Germinal center (tissue), 1 donor: ENCODE results near the gene ZBTB20.

Experiments used
- DNase-seq: peaks from one replicate; pipeline ENCODE4 v3.0.0; 2012; ENCODE audit warnings: mixed read lengths, low spot score

The ZBTB20 gene

DNA sequence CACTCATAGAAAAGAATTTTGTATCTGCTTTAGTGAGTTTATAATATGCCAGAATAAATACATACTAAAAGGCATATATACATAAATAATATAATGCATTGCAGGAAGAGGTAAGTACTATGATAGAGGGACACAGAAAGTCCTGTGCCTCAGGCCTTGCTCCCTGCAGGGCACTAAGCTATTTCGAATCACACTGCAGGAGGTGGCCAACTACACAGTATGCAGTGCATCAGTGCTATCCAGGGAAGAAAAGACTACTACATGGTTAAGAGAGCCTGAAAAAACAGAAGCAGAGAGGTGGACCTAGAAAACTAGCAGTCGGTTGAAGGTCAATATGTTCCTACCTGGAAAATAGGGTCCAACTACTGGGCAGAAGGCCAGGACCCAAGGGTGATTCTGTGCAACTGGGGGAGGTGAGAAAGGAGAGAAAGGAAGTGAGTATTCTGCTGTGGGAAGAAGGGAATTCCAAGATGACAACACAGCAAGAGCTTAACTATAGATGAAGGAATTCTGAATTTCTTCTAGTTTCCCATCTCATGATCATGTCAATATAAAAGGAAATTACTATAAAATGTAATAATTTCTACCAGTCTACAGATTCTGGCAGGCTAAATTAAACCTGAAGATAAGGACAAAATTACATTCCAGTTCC lies 218.0 kb downstream of the ZBTB20 start:
- no peak for DNase-seq

DNA sequence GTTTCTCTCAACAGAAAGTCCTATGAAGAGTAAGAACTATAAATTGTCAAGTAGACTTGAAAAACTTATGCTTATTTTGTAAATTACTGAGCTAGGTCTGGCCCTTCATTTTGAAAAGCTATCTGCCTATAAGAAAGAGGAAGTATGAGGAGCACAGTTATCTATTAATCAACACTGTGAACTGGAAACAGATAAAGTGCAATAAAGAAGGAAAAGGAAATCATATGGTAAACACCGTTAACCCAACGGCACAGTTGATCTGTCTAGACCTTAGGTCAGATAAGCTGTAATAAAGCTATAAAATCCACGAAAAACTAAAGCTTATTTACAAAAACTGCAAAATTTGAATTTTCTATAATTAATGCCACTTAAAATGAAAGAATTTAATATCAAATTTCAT lies 242.5 kb downstream of the ZBTB20 start:
- no peak for DNase-seq

DNA sequence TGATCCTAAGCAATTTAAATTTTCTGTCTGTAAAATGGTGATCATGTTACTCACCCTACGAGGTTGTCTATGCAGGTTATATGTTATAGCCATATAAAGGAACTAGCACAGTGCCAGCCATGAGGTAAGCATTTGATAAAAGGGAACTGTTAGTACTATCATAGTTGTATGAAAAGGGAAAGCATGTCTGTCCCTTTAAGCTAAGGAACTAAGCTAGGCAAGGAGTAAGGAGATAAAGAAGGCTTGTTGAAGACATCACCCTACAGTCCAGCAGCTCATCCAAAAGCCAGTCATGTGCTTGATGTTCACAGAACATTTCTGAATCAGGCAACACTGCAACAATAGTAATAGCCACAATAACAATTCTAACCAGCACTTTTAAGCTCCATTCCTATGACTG lies 243.9 kb downstream of the ZBTB20 start:
- DNase-seq: no peak

DNA sequence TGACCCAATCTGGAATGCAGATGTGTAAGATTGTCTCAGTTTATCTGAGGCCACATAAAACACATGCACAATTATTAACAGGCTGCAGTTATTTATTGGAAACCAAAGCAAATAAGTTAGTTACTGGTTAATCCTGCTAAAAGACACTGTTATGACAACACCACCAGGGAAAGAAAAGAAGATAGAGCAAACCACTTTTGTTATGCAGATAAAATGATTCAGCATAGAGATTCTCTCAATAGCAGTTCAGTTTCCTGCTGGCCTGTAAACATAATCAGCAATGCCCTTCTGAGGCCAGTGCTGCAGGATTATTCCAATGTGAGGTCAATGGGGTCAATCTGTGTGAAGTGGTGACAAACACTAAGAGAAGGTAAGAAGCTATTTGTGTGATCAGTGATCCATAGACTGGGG lies 244.4 kb downstream of the ZBTB20 start:
- DNase-seq: no peak

DNA sequence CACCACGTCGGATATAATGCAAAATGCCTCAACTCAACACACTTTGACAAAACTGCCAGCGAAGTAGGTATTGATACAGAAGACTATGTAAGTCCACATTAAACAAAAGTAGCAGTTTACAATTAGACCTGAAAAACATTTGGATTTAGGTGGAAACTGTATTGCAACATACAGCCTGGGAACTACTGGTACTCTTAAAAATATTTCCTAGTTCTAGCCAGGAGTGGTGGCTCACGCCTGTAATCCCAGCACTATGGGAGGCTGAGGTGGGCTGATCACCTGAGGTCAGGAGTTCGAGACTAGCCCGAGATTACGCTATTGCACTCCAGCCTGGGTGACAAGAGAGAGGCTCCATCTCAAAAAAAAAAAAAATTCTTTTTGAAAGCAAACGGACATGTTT lies 246.2 kb downstream of the ZBTB20 start:
- no peak for DNase-seq

DNA sequence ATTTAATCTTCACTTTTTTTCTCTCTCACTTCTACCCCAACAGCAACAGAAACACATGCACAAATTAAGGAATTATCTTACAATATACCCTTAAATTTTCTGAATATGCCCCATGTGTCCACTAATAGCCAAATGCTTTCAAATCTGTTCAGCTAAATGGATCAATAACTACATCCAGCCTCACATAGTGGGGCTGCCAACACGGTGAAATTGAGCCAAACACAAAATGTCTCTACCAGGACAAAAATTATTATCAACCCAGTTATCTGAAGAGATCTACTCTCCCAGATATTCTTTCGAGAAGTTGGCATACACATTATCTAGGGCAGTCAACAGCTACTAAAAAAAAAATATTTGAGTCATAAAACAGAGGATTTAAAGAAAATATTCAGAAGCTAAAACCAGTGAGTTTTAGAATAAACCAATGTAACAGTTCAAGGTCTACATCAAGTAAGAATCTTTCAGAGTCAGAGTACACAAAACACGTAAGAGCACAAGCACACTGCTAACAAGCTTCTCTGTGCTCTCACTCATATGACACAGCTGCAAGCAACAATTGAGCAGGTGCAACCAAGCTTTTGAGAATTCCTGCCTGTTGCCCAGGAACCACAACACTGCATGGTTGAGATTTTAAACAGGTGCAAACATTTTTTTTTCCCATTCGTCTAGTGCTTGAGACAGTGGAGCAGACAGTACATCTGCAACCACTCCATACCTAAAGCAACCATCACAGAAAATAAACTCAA lies 247.7 kb downstream of the ZBTB20 start:
- DNase-seq: no peak

DNA sequence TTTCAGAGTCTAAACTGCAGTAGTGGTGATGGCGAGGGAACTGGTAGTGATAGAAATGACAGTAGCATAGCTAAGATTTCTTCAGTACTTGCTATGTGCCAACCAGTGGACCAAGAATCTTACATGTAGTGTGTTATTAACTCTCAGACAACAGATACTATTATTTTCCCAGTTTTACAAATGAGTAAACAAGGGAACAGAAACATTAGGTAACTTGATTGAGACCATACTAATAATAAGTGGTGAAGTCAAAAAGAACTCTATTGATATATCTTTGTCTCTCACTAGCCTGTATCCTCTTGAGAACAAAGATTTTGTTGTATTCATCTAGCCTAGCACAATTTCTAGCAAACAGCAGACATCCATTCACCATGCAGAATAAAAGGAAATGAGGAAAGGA lies 250.1 kb downstream of the ZBTB20 start:
- DNase-seq: no peak

DNA sequence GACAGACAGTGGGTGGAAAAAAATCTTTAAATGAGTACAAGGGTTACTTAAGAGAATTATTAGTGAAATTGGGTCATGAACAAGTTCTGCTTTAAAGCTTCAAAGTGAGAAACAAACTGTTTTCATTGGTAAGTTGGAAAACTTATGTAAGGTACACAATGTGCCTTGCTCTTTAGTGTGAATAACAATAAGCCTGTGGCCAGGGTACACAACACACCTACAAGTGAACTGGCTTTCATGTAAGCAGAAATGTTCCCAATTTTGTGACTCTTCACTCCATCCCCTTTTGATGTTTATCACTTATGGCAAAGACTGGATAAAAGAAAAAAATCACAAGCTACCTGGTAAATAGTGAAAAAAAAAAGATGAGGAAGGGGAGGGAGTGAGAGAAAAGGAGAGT lies 253.7 kb downstream of the ZBTB20 start:
- DNase-seq: no peak

DNA sequence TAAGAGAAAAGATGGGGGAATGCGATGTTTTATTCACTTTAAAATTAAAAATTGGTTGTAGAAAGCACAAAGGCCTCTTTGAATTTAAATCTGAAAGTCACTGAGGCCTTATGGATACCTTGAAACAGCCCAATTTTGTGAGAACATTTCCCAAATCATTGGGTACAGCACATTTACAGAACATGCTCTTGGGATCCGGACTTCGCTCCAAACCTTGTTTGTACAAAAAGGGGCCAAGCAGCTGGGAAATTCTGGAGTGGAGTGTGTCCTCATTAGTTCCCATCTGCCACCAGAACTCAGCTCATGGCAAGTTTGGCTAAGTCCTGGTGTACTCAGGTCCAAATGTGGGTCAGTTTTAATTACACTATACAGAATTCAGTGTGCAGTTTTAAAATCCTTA lies 254.2 kb downstream of the ZBTB20 start:
- DNase-seq: no peak

DNA sequence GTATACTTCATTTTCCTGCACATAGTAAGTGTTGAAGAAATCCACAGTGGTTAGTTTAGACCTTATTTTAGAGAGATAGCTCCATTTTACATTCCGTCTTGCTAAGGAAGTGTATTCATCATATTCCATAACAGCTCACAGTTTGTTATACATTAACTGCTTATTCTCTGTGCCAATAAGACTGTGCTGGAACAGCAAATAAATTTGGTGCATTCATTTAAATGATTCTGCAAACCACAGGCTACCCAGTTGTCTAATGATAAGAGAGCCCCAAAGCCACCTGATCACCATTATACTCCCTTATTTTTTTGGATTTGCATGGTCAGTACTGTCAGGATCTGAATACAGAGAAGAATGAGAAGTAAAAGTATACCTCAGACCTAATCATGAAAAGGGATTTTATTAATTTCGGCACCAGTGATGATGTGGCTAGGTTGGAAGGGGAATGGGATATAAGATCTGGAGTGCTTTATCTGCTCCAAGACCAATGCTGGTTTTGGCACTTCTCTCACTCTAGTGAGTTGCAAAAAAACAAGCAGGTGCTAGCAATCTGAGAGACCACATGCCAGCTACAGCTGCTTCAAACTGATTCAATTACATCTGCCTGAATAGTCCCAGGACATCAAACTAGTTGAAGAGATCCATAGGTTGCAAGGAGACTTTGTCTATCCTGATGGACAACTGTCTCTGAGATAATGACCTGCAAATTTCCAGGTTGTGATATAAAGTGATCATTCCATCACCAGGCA lies 254.8 kb downstream of the ZBTB20 start:
- no peak for DNase-seq

DNA sequence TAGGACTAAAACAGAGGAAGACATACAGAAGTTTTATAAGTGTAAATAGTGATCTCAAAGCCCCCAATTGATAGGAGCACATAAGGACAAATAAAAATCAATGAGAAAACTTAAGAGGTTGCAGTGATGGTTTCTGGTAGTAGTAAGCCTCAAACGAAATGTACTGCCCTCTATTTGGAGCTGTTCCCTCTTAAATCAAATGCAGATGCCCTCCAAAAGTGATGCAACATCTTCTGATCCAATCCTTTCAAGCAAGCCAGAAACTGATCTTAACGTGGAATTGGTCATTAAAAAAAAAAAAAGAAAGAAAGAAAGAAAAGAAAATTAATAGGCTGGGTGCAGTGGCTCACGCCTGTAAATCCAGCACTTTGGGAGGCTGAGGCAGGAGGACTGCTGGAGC lies 259.3 kb downstream of the ZBTB20 start:
- no peak for DNase-seq

DNA sequence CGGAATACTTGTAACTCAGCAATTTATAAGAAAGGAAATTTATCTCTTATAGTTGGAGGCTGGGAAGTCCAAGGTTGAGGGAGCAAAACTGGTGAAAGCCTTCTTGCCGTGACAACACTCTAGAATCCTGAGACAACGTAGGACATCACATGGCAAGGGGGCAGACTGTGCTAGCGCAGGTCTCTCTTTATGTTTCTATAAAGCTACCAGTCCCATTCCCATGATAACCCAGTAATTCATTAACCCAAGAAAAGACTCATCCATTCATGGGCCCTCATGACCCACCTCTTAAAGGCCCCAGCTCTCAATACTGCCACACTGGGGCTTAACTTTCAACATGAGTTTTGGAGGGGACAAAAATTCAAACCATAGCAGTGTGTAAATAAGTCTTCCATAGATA lies 260.2 kb downstream of the ZBTB20 start:
- no peak for DNase-seq

DNA sequence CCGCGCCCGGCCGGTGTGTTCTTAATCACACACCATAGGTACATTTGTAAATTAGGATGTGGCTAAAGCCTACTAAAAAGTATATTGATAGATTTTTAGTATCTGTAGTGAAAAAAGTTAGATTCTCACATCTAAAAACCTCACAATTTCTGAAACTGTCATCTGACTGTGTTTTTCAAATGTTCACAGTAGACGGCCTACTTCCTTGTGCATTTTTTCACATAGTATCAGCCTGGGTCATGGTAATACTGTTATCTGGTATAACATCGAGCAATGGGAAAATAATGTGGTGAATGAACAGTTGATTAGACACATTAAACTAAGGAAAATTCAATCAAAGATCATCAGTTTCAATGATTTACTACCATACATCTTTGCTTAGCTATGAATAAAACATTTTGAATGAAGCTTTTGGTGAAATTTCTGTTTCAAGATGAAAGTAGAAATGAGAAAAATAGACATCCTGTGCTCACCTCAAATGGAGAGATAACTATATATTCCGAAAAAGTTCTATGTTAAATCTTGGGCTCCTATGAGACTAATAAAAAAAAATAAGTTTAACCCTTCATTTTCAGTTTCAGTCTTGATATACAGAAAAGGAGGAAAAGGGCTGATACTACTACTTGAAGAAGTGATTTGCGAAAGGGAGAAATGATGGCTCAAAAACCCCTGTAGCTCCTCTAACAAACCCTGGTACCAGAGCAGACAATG lies 262.7 kb downstream of the ZBTB20 start:
- DNase-seq: no peak

DNA sequence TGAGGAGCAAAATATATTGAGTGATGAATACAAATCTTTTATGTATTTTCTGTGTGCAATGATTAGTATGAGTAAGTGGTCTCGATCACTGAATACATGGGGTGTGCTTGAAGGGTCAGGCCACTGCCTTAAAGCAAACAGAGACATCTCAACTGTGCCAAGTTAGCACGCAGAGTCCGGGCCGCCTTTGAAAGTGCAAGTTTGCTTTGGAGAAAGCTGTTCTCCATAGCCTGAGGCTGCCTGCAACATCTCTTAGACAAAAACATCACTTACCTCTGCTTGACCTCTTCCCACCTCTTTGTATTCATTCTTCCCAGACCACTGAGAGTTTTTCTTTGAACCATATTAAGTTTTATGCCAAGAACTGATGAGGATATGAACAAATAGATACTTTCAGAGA lies 267.0 kb downstream of the ZBTB20 start:
- no peak for DNase-seq

DNA sequence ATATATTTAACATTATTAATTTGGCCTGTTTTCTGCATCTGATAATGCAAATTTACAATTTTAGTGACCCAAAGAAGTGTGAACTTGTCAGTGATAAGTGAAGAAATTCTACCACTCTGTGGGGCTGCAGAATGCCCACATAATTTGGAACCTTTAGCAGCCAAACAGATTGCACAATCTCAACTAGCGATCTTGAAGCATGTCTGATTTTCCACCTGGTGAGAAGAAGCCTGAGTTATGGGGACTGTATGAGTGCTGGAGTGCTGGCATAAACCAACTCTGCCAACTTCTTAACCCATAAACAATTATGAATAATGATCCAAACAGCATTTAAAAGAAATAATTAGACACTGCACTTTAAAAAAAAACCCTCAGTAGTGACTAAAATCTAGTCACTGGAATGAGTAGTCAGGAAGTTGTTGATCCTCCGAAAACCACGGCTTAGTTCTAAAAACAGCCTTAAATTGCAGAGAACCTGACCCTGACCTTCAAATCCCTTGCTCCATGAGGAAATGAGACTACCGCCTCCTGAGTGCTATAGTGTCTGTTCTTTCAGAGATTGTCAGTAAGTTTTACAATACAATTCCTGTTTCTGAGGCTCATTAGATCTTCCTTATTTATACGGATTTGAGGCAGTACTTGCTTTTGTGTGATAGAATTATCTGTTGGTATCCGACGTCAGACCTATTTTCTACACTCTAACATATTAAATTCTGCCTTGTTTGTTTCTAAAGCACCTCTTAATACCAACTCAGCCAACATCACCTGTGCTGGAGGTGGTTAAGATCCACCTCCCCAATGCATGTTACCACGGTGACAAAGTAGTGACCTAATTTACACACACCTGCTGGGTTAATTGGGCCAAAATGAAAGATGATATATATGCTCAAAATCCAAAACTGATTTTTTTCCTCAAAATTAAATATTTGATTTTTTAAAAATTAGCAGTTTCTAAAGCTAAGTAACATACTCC lies 267.7 kb downstream of the ZBTB20 start:
- no peak for DNase-seq

DNA sequence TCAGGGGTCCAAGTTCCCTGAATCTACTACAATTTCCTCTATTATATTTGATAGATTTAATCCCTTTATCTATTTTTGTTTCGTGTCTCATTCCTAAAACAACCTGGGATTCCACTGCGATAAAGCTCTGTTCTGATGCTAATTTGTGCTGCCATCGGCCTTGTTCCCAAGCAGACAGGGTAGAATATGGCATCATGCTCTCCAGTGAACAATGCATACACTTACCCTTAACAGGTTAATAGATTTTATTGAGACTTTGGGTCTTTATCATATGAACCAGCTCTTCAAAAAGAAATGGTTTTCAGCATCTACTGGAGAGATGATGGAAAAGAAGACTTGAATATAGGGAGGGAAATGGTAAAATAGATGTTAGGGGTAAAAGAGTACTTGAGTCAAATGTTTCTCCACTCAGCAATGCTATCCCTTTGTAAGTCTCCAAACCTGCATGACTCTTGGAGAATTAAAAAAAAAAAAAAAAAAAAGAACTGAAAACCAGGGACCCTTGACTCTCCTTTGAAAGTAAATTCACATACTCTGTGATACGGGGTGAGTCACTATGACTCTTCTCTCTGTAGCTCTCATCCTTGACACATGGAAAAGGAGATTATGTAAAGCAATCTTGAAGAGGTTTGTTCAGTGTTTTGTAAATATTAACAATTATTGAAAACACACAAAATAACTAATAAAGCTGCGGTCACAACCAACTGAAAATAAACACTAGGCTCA lies 268.8 kb downstream of the ZBTB20 start:
- DNase-seq: no peak

DNA sequence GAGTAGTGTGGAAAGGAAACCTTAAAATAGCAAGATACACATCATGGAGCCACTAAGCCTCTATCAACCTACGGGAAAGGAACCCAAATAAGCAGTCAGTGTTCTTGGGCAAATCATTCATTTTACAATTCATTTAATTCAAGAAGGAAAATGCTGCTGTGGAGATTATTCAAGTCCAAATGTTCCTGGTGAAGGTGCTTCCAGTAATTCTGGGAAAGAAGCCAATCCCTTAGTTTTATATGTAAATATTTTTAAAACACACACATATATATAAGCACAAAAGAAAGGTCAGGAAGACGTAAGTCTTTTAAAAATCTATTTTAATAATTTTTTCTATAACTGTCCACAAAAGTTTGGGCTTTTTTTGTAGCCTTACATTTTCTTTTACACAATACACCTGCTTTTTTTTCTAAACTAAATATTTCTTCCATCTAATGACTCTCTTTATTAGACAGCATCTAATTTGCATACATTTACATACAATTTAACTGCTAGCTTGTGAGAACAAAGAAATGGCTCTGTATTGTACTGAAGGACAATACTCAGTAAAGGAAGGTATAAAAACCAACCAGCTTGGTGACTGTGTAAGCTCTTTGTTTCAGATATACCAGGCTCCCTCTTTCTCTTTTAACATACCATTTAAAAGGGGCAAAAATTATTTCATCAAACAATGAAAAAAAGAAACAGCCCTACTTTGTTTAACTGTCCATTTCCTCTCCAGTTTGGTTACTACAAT lies 269.5 kb downstream of the ZBTB20 start:
- no peak for DNase-seq

DNA sequence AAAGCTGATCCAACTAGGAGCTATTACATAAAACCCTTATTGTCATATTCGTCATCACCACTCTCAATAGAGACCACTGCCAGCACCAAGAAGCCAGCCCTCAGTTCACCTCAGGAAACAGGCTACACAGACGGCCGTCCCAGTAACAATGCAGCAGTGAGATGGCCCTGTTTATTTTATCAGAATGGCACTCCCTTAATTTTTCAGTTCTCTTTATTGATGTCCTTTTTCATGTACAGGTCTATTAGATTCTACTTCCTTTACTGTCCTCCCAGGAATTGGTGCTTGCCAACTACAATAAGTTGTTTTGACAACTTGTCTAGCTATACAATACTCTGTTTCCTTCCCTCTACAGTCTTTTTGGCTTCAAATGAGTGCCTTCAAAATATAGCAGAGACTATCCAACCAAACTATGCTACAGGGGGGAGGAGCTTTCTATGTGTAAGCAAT lies 272.5 kb downstream of the ZBTB20 start:
- DNase-seq: no peak

DNA sequence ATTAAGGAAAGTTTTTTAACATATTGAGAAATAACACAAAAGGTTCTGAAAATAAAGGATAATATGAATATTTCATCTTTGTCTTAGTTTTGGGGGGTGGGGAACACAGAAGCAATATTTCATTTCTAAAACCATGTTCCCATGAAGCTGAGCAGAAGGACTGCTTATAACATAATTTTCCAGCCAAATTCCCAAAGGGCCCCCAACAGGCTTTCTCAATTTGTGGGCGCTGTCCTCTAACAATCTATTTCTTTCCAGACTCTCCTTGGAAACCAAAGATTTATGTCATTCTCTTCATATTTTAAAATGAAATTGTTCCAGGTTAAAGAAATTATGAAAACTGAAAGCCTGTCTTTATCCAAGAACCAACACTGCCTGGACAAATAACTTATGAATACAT lies 273.5 kb downstream of the ZBTB20 start:
- DNase-seq: no peak

DNA sequence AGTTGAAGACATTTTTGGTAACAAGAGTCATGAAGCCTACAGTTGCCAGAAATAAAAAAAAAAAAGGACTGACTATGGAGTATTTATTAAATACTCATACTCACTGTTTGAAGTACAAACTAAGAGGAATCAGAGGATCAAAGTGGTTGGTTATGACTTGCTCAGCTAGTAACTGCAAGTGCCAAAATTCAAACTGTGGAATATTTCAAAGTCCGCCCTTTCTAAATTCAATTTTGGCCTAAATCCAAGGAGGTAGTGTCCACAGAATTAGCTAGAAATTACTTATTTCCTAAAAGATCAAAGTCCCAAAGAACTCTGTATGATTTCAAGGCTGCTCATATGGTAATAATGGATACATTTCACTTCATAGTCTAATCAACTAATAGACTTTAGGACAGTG lies 274.5 kb downstream of the ZBTB20 start:
- DNase-seq: no peak
